ENCODE measurements around the gene MEA1.

The MEA1 gene

DNA sequence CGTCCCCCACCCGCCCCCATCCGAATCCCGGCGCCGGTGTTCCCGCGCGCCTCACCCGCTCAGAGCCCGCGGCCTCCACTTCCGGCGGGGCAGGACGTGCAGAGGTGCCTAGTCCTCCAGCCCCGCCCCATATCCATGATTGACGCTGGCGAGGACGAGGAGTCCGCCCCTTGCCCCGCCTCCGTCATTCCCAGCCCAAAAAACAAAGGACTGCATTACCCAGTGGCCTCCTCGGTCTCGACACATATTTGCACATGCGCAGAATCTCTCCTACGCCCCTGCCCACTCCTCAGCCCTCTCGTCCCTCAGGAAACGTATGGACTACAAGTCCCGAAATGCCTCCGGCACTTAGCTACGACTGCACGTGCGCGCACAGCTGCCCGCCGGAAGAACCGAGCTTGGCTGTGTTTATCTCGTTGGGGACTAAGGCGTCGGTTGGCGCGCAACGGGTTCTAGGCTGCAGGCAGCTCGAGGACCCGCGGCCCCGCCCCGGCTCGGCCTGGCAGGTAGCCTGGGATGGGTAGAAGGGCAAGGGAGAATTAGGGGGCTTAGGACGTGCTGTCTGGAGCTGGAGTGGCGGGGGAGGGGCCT lies at the start of gene MEA1, which contains the start of gene KLHDC3:
MEA1 (minus strand) TSS at position 104 of the 591 bp plus-strand sequence. CDS start 133 bp downstream, outside the sequence.
KLHDC3 (plus strand) TSS at position 407 of the 591 bp plus-strand sequence. CDS start 2,944 bp downstream, outside the sequence.
- Histone ChIP-seq H3K36me3 (ENCODE audit: insufficient read depth, low read length) (peaks cover 43% of the 10 kb centered on the region; the same call in 1 of the 2 replicates), H3K27me3 (ENCODE audit: insufficient read depth, low read length, poor library complexity, severe bottlenecking) (no peaks in the 10 kb centered on the region), H3K4me1 (ENCODE audit: insufficient read depth, low read length, poor library complexity, severe bottlenecking) (peaks cover 36% of the 10 kb centered on the region), H3K9me2 (replicated peaks; ENCODE audit: low read depth, low read length) (no peaks in the 10 kb centered on the region), H3F3A (ENCODE audit: low read depth) (no peaks in the 10 kb centered on the region), H3K4me2 (ENCODE audit: low read depth, low read length, poor library complexity, severe bottlenecking) (peak within 1 kb of the TSS; percentile 97), H3K79me2 (ENCODE audit: insufficient read depth, low read length) (peaks cover 56% of the 10 kb centered on the region), H3K4me3 (ENCODE audit: low read length, poor library complexity, severe bottlenecking) (peak within 1 kb of the TSS; percentile 82), H2AFZ (ENCODE audit: low read length) (peak within 1 kb of the TSS; percentile 84), H3K9me3 (ENCODE audit: insufficient read depth, low read depth, low read length) (no peaks in the 10 kb centered on the region), H4K20me1 (ENCODE audit: insufficient read depth, low read length, poor library complexity, severe bottlenecking) (no peaks in the 10 kb centered on the region), H3K9ac (ENCODE audit: low read depth, low read length, poor library complexity, severe bottlenecking) (peak within 1 kb of the TSS; percentile 91)
- TF ChIP-seq, protein P1, sequence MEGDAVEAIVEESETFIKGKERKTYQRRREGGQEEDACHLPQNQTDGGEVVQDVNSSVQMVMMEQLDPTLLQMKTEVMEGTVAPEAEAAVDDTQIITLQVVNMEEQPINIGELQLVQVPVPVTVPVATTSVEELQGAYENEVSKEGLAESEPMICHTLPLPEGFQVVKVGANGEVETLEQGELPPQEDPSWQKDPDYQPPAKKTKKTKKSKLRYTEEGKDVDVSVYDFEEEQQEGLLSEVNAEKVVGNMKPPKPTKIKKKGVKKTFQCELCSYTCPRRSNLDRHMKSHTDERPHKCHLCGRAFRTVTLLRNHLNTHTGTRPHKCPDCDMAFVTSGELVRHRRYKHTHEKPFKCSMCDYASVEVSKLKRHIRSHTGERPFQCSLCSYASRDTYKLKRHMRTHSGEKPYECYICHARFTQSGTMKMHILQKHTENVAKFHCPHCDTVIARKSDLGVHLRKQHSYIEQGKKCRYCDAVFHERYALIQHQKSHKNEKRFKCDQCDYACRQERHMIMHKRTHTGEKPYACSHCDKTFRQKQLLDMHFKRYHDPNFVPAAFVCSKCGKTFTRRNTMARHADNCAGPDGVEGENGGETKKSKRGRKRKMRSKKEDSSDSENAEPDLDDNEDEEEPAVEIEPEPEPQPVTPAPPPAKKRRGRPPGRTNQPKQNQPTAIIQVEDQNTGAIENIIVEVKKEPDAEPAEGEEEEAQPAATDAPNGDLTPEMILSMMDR (conservative IDR thresholded peaks at IDR 0.05; ENCODE audit: low read length) = no peak
- TF ChIP-seq EZH2phosphoT487 (IDR thresholded peaks at IDR 0.05; ENCODE audit: borderline replicate concordance) = no peak

DNA sequence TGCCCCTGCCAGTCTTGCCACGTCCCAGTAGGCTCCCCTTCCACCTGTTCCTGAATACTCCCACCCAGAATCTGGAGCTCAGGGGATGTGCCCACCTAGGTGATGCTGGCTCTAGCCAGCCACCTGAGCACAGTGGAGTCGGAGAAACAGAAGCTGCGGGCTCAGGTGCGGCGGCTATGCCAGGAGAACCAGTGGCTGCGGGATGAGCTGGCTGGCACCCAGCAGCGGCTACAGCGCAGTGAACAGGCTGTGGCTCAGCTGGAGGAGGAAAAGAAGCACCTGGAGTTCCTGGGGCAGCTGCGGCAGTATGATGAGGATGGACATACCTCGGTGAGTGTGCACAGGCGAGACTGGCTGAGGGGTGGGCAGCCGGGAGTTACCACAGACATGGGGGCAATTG lies 49.1 kb upstream of the MEA1 start:
- H3K36me3 ChIP-seq (ENCODE audit: insufficient read depth, low read length) = no peaks in the 10 kb centered on the region
- H3K4me3 ChIP-seq (ENCODE audit: low read length, poor library complexity, severe bottlenecking) = no peak overlapping the region
- H3K9me2 ChIP-seq (replicated peaks; ENCODE audit: low read depth, low read length) = no peaks in the 10 kb centered on the region
- no peaks in the 10 kb centered on the region for H3F3A ChIP-seq (ENCODE audit: low read depth)
- no peak for TF ChIP-seq EZH2phosphoT487 (IDR thresholded peaks at IDR 0.05; ENCODE audit: borderline replicate concordance)
- TF ChIP-seq, protein P1 (conservative IDR thresholded peaks at IDR 0.05; ENCODE audit: low read length) = no peak
- H3K4me1 ChIP-seq (ENCODE audit: insufficient read depth, low read length, poor library complexity, severe bottlenecking) = peaks cover 19% of the 10 kb centered on the region
- no peak overlapping the region for H3K4me2 ChIP-seq (ENCODE audit: low read depth, low read length, poor library complexity, severe bottlenecking)
- no peak overlapping the region for H2AFZ ChIP-seq (ENCODE audit: low read length)
- H3K79me2 ChIP-seq (ENCODE audit: insufficient read depth, low read length) = peaks cover 25% of the 10 kb centered on the region
- H3K9me3 ChIP-seq (ENCODE audit: insufficient read depth, low read depth, low read length) = no peaks in the 10 kb centered on the region
- H3K27me3 ChIP-seq (ENCODE audit: insufficient read depth, low read length, poor library complexity, severe bottlenecking) = no peaks in the 10 kb centered on the region
- no peak overlapping the region for H3K9ac ChIP-seq (ENCODE audit: low read depth, low read length, poor library complexity, severe bottlenecking)
- no peaks in the 10 kb centered on the region for H4K20me1 ChIP-seq (ENCODE audit: insufficient read depth, low read length, poor library complexity, severe bottlenecking)

DNA sequence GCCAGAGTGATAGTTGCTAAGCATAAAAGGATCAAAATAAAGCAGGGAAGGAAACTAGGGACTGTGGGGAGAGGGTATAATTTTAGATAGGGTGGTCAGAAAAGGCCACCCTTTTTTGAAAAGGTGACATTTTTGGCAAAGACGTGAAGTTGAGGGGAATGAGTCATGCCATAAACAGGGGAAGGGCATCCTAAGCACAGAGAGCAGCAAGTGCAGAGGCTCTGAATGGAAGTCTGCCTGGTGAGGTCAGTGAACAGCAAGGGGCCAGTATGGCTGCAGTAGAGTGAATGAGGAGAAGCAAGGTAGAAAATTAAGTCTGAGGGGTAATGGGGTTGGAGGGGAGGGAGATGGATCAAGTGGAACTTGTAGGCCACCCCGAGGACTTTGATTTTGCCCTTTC lies 48.1 kb upstream of the MEA1 start:
- no peaks in the 10 kb centered on the region for H3K9me3 ChIP-seq (ENCODE audit: insufficient read depth, low read depth, low read length)
- TF ChIP-seq, protein P1 (conservative IDR thresholded peaks at IDR 0.05; ENCODE audit: low read length) = no peak
- TF ChIP-seq EZH2phosphoT487 (IDR thresholded peaks at IDR 0.05; ENCODE audit: borderline replicate concordance) = no peak
- no peak overlapping the region for H3K4me3 ChIP-seq (ENCODE audit: low read length, poor library complexity, severe bottlenecking)
- H3F3A ChIP-seq (ENCODE audit: low read depth) = no peaks in the 10 kb centered on the region
- no peaks in the 10 kb centered on the region for H3K36me3 ChIP-seq (ENCODE audit: insufficient read depth, low read length)
- H4K20me1 ChIP-seq (ENCODE audit: insufficient read depth, low read length, poor library complexity, severe bottlenecking) = no peaks in the 10 kb centered on the region
- H3K4me1 ChIP-seq (ENCODE audit: insufficient read depth, low read length, poor library complexity, severe bottlenecking) = peaks cover 20% of the 10 kb centered on the region
- H3K9ac ChIP-seq (ENCODE audit: low read depth, low read length, poor library complexity, severe bottlenecking) = no peak overlapping the region
- peaks cover 32% of the 10 kb centered on the region for H3K79me2 ChIP-seq (ENCODE audit: insufficient read depth, low read length)
- H2AFZ ChIP-seq (ENCODE audit: low read length) = no peak overlapping the region
- no peak overlapping the region for H3K4me2 ChIP-seq (ENCODE audit: low read depth, low read length, poor library complexity, severe bottlenecking)
- H3K27me3 ChIP-seq (ENCODE audit: insufficient read depth, low read length, poor library complexity, severe bottlenecking) = no peaks in the 10 kb centered on the region
- H3K9me2 ChIP-seq (replicated peaks; ENCODE audit: low read depth, low read length) = no peaks in the 10 kb centered on the region
